GM12872 (cell line): Measurements from ENCODE around the gene IL12RB1.

Experiments used
- CTCF ChIP-seq: IDR thresholded peaks from 3 replicates; pipeline ENCODE4 v1.5.1; 2011; ENCODE audit warnings: low read depth, mild to moderate bottlenecking, low read length, moderate library complexity; ENCODE audit not compliant: insufficient read depth

IL12RB1 gene

GRCh38 chr19:18091217-18091608, 4.5 kb upstream of the IL12RB1 start:
- TF ChIP-seq CTCF: no peak

GRCh38 chr19:18090545-18091216, 3.9 kb upstream of the IL12RB1 start:
- TF ChIP-seq CTCF: no peak

- no peak for TF ChIP-seq CTCF
Observed at GRCh38 chr19:18089726-18090125, 3.0 kb upstream of the IL12RB1 start.

- TF ChIP-seq CTCF: no peak
Observed at GRCh38 chr19:18085702-18086457, 854 bp downstream of the IL12RB1 start.

- no peak for TF ChIP-seq CTCF
Observed at GRCh38 chr19:18083929-18084684, 2.6 kb downstream of the IL12RB1 start.

GRCh38 chr19:18074192-18074591, 12.5 kb downstream of the IL12RB1 start:
- TF ChIP-seq CTCF: no peak

GRCh38 chr19:18073197-18073596, 13.5 kb downstream of the IL12RB1 start:
- TF ChIP-seq CTCF: no peak
